KG1 (cell line): ENCODE data around the gene SETD2.
"Not testable (repeated sequence)": the region's sequence is repeated elsewhere in the genome, so short reads cannot be mapped to it uniquely, and the experiment has no call there.

Experiments used
- DNase-seq: peaks from one replicate; lab custom pipeline; 2025; lab: John Stamatoyannopoulos, UW

SETD2 gene

GRCh38 chr3:47164007-47164881 is at the start of gene SETD2:
SETD2 (minus strand) TSS chr3:47164113; CDS start chr3:47163924, 189 bp downstream.
- DNase-seq: peak; percentile 81

GRCh38 chr3:47210863-47211405 is 47.0 kb upstream of the SETD2 start:
- no peak for DNase-seq

- DNase-seq: not testable (repeated sequence)
These were observed 42.1 kb upstream of the SETD2 start for GRCh38 chr3:47206022-47206421.

GRCh38 chr3:47204875-47205274 is 41.0 kb upstream of the SETD2 start:
- DNase-seq: no peak

GRCh38 chr3:47202542-47202941 is 38.6 kb upstream of the SETD2 start:
- DNase-seq: no peak

GRCh38 chr3:47197287-47197686 is 33.4 kb upstream of the SETD2 start:
- no peak for DNase-seq

GRCh38 chr3:47194994-47195393 is 31.1 kb upstream of the SETD2 start:
- no peak for DNase-seq

- DNase-seq: no peak
These were observed 30.3 kb upstream of the SETD2 start for GRCh38 chr3:47193871-47194859.

- DNase-seq: no peak
These were observed 22.4 kb upstream of the SETD2 start for GRCh38 chr3:47186285-47186684.

- DNase-seq: not testable (repeated sequence)
These were observed 17.8 kb upstream of the SETD2 start for GRCh38 chr3:47181685-47182084.

- DNase-seq: not testable (repeated sequence)
These were observed 16.1 kb upstream of the SETD2 start for GRCh38 chr3:47180011-47180410.

GRCh38 chr3:47176582-47176981 is 12.7 kb upstream of the SETD2 start:
- DNase-seq: no peak

- no peak for DNase-seq
These were observed 525 bp downstream of the SETD2 start for GRCh38 chr3:47163169-47164006.

GRCh38 chr3:47162697-47163168 is 1.2 kb downstream of the SETD2 start:
- peak; percentile 29 for DNase-seq

GRCh38 chr3:47161983-47162696 is 1.8 kb downstream of the SETD2 start:
- DNase-seq: no peak

GRCh38 chr3:47159820-47160219 is 4.1 kb downstream of the SETD2 start:
- no peak for DNase-seq

GRCh38 chr3:47158208-47158607 is 5.7 kb downstream of the SETD2 start:
- no peak for DNase-seq

GRCh38 chr3:47156396-47156795 is 7.5 kb downstream of the SETD2 start:
- DNase-seq: no peak

GRCh38 chr3:47152578-47152977 is 11.3 kb downstream of the SETD2 start:
- no peak for DNase-seq

- DNase-seq: no peak
These were observed 12.1 kb downstream of the SETD2 start for GRCh38 chr3:47151836-47152235.
